ENCODE data around the gene STK38. TPM values are rescaled to one million over a fixed set of nuclear protein-coding genes. Genes with fewer than 3 reads are reported as not detected.

Gene STK38
- total RNA-seq, 1 experiment from 2014 or later: 20.1 TPM

DNA sequence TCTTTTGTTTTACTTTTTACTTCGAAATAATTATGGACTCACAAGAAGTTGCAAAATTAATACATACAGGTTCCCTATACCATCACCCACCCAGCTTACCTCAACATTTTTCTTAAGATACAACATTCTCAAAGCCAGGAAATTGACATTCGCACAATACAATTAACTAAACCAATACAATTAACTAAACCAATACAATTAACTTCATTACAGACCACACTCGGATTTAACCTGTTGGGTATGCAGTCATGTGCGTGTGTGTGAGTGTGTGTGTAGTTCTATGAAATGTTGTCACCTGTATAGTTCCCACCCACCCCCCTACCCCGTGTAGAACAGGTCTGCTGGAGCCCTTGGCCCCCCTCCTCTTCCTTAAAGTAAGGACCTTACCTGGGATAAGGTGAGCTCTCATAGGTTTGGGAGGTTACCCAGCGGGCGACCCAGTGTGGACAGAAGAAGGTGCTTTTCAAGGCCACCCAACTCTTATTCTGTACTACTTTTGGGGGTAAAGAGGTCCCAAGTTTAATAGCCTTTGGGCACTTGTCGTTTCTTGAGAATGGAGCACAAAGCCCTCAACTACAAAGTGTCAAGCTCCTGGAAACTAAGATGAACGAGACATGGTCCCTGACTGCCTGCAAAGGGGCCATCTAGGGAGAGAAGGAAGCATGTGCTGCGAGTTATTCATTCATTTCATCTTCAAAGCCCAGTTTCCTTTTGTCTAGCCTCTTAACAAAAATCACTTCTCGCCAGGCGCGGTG lies 544 bp upstream of the STK38 start:
- Histone ChIP-seq H3K27ac (ENCODE audit: low read depth, low read length) (no peak overlapping the region), H3K27me3 (ENCODE audit: insufficient read depth, low read length) (no peaks in the 10 kb centered on the region), H3K9ac (ENCODE audit: low read length) (no peak overlapping the region), H3K9me3 (ENCODE audit: control insufficient read depth in 1 of 2, insufficient read depth in 1 of 2, low read depth in 1 of 2, low read length in 2 of 2) (no peaks in the 10 kb centered on the region), H3K4me3 (replicated peaks in 1 of 2; ENCODE audit: low read depth in 1 of 2, low read length in 2 of 2) (peak overlapping the region; percentile 15 to 73), H3K4me2 (ENCODE audit: low read length) (peak overlapping the region; percentile 92), H3K36me3 (ENCODE audit: control insufficient read depth in 1 of 2, insufficient read depth in 2 of 2, low read length in 2 of 2) (peaks cover 5% of the 10 kb centered on the region in 2 experiments; a peak in 2 of 4 replicates), H3K9me2 (ENCODE audit: insufficient read depth) (no peaks in the 10 kb centered on the region), H4K20me1 (ENCODE audit: insufficient read depth) (no peaks in the 10 kb centered on the region), H3K4me1 (ENCODE audit: control insufficient read depth in 1 of 2, insufficient read depth in 2 of 2, low read length in 2 of 2) (peaks cover 9 to 19% of the 10 kb centered on the region in 2 experiments; a peak in 3 of 4 replicates), H3K79me2 (ENCODE audit: insufficient read depth, low read length) (peaks cover 28% of the 10 kb centered on the region), H2AFZ (ENCODE audit: low read depth, low read length, poor library complexity, severe bottlenecking) (no peak overlapping the region)
- ChIA-PET POLR2A (interaction anchor here (0.7 kb wide), 1 partner anchor 259 kb away, joined by 3 read pairs; no protein-coding TSS in a partner anchor), RAD21 (ENCODE audit: low non-redundant PET in 1 of 2, low total read pairs in 2 of 2, uncharacterized antibody in 2 of 2, unreplicated experiment in 2 of 2) (no interaction called here), CTCF (no interaction called here)
- TSS peak; percentile 75 for BruUV-seq (replicated peaks)
- ATAC-seq (peak; percentile 17; the same call in 1 of the 2 replicates), DNase-seq (ENCODE audit: low read depth, low spot score) (no peak)
- intact Hi-C loops (cut with micrococcal nuclease): no loop called here
- no peak for TF ChIP-seq EGR1 (IDR thresholded peaks at IDR 0.05; ENCODE audit: low read depth)
- TF ChIP-seq, protein P1, sequence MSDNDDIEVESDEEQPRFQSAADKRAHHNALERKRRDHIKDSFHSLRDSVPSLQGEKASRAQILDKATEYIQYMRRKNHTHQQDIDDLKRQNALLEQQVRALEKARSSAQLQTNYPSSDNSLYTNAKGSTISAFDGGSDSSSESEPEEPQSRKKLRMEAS (IDR thresholded peaks at IDR 0.05): no peak
- TF ChIP-seq POLR2AphosphoS5 (IDR thresholded peaks at IDR 0.05; ENCODE audit: low read depth, low read length): no peak
- TF ChIP-seq POLR2A (IDR thresholded peaks at IDR 0.05; ENCODE audit: borderline replicate concordance, extremely low read depth, insufficient read depth, insufficient read length): no peak
- TF ChIP-seq, protein P2, sequence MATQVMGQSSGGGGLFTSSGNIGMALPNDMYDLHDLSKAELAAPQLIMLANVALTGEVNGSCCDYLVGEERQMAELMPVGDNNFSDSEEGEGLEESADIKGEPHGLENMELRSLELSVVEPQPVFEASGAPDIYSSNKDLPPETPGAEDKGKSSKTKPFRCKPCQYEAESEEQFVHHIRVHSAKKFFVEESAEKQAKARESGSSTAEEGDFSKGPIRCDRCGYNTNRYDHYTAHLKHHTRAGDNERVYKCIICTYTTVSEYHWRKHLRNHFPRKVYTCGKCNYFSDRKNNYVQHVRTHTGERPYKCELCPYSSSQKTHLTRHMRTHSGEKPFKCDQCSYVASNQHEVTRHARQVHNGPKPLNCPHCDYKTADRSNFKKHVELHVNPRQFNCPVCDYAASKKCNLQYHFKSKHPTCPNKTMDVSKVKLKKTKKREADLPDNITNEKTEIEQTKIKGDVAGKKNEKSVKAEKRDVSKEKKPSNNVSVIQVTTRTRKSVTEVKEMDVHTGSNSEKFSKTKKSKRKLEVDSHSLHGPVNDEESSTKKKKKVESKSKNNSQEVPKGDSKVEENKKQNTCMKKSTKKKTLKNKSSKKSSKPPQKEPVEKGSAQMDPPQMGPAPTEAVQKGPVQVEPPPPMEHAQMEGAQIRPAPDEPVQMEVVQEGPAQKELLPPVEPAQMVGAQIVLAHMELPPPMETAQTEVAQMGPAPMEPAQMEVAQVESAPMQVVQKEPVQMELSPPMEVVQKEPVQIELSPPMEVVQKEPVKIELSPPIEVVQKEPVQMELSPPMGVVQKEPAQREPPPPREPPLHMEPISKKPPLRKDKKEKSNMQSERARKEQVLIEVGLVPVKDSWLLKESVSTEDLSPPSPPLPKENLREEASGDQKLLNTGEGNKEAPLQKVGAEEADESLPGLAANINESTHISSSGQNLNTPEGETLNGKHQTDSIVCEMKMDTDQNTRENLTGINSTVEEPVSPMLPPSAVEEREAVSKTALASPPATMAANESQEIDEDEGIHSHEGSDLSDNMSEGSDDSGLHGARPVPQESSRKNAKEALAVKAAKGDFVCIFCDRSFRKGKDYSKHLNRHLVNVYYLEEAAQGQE (IDR thresholded peaks at IDR 0.05; ENCODE audit: low read depth): no peak

Measured in HCT116 (cell line).